CD4-positive, alpha-beta T cell treated with Interferon gamma for 1 hour (primary cell): ENCODE results near the gene EVX2.

Experiments
- DNase-seq: peaks from one replicate; pipeline ENCODE4 v3.0.0-alpha.2; 2020

EVX2 gene

GRCh38 chr2:176039375-176039774, 44.4 kb downstream of the EVX2 start:
- DNase-seq, result no peak

GRCh38 chr2:176038694-176039093, 45.1 kb downstream of the EVX2 start:
- DNase-seq, result no peak

- no peak for DNase-seq
Observed at GRCh38 chr2:176035013-176035691, 48.6 kb downstream of the EVX2 start.

GRCh38 chr2:176027806-176028205, 56.0 kb downstream of the EVX2 start:
- no peak for DNase-seq
